Measurements from ENCODE around the gene FEZ2.

Gene FEZ2

GRCh38 chr2:36620321-36620720 lies 22.4 kb upstream of the FEZ2 start:
- in situ Hi-C loops (cut with HindIII; ENCODE audit: low sequenced_read_pairs) = no loop called here
- DNase-seq (ENCODE audit: low read depth) = no peak
- TF ChIP-seq CTCF (IDR thresholded peaks at IDR 0.05; ENCODE audit: low read depth, low read length, missing control alignments) = no peak
- no peak overlapping the region for H3K4me3 ChIP-seq (ENCODE audit: low read depth, low read length)

GRCh38 chr2:36618381-36618780 lies 20.4 kb upstream of the FEZ2 start:
- no peak overlapping the region for H3K4me3 ChIP-seq (ENCODE audit: low read depth, low read length)
- DNase-seq (ENCODE audit: low read depth) = peak; percentile 38
- in situ Hi-C loops (cut with HindIII; ENCODE audit: low sequenced_read_pairs) = no loop called here
- no peak for TF ChIP-seq CTCF (IDR thresholded peaks at IDR 0.05; ENCODE audit: low read depth, low read length, missing control alignments)

- no peak for TF ChIP-seq CTCF (IDR thresholded peaks at IDR 0.05; ENCODE audit: low read depth, low read length, missing control alignments)
- no peak overlapping the region for H3K4me3 ChIP-seq (ENCODE audit: low read depth, low read length)
- in situ Hi-C loops (cut with HindIII; ENCODE audit: low sequenced_read_pairs) = no loop called here
- no peak for DNase-seq (ENCODE audit: low read depth)
Observed at GRCh38 chr2:36616947-36617346, 19.0 kb upstream of the FEZ2 start.

- no peak overlapping the region for H3K4me3 ChIP-seq (ENCODE audit: low read depth, low read length)
- TF ChIP-seq CTCF (IDR thresholded peaks at IDR 0.05; ENCODE audit: low read depth, low read length, missing control alignments) = no peak
- no peak for DNase-seq (ENCODE audit: low read depth)
- in situ Hi-C loops (cut with HindIII; ENCODE audit: low sequenced_read_pairs) = no loop called here
Observed at GRCh38 chr2:36615222-36615621, 17.3 kb upstream of the FEZ2 start.

GRCh38 chr2:36613801-36614200 lies 15.8 kb upstream of the FEZ2 start:
- DNase-seq (ENCODE audit: low read depth) = no peak

GRCh38 chr2:36611316-36611990 lies 13.5 kb upstream of the FEZ2 start:
- in situ Hi-C loops (cut with HindIII; ENCODE audit: low sequenced_read_pairs) = no loop called here
- DNase-seq (ENCODE audit: low read depth) = no peak
- TF ChIP-seq CTCF (IDR thresholded peaks at IDR 0.05; ENCODE audit: low read depth, low read length, missing control alignments) = no peak
- H3K4me3 ChIP-seq (ENCODE audit: low read depth, low read length) = no peak overlapping the region

More at GRCh38 chr2:36613801-36614200, 15.8 kb upstream of the FEZ2 start:
- no peak overlapping the region for H3K4me3 ChIP-seq (ENCODE audit: low read depth, low read length)
- in situ Hi-C loops (cut with HindIII; ENCODE audit: low sequenced_read_pairs) = no loop called here
- no peak for TF ChIP-seq CTCF (IDR thresholded peaks at IDR 0.05; ENCODE audit: low read depth, low read length, missing control alignments)

Data from astrocyte of the cerebellum (primary cell).